Activated CD4-positive, alpha-beta T cell treated with anti-CD3 and anti-CD28 coated beads for 4 hours (primary cell): Measurements from ENCODE around the gene LEO1.
A peak's percentile ranks its signal among the peaks of the same experiment; 100 is the strongest.

Source experiments
- DNase-seq, 2 donors: peaks; one replicate each; pipeline ENCODE4 v3.0.0-alpha.2; 2020

LEO1 gene

GRCh38 chr15:51971375-51972133 is at the start of gene LEO1:
Gene LEO1, minus strand, starts transcription at chr15:51971778. Its CDS starts 33 bp downstream, at chr15:51971745.
- peak; percentile 88 to 89 for DNase-seq

DNA sequence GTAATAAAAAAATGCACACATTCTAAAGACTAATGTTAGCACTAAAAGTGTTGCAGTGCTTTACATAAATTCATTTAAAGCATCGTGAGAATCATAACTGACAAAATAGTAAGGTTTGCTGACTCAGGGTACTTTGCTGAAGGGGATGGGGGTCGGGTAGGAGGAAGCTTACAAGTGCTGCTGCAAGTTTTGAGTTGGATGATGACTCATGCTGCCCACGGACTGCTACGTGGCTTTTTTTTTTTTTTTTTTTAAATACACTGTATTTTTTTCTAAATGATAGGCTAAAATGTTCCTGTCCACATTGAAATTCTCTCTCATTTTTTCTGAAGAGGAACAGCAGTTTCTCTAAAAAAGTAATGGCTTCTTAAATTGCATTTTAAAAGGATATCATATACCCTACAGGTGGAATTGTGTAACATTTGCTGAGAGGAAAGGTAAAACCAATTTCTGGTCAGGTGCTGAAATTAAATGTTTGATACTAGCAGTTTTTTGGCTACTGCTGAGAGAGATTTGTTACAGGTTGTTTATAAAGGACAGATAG is 49.6 kb upstream of the LEO1 start:
- DNase-seq, result peak; percentile 72 to 82

- no peak for DNase-seq
Measured at GRCh38 chr15:52020221-52021085, 48.9 kb upstream of the LEO1 start.

DNA sequence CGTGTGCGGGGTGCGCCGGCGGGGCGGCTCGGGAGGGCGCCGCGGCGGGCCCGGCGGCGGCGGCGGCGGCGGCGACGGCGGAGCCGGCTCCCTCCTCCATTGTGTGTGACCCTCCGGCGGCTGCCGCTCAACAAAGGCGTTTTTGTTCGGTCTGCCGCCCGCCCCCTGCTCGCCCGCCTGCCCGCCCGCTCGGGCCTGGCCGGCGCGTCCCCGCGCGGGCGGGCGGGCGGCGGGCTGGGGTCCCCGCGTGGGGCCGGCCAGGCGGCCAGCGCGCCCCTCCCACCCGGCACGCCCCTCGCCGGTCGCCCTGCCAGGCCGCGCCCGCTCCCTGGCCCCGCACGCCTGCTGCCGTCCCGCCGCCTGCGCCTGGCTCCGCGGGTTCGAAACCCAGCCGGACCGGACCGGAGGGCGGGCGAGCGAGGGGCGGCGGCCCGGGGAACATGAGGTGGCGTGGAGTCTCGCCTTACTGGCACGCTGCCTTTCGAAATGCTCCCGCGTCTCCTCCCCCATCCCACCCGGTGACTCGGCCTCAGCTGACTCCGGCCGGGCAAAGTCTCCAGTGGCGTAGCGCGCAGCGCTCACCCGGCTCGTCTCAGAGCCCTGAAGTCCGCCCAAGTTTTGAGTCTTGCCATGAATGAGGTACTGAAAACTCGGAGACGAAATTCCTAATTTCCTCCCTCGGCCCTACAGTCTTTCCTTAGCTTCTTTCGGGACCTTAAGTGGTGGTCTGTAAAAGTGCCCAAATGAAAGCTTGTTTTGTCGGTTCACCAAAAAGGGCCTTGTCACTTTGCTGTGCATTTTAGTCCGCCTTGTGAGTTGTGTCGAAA is 48.0 kb upstream of the LEO1 start:
- DNase-seq, result peak; percentile 51 to 61

DNA sequence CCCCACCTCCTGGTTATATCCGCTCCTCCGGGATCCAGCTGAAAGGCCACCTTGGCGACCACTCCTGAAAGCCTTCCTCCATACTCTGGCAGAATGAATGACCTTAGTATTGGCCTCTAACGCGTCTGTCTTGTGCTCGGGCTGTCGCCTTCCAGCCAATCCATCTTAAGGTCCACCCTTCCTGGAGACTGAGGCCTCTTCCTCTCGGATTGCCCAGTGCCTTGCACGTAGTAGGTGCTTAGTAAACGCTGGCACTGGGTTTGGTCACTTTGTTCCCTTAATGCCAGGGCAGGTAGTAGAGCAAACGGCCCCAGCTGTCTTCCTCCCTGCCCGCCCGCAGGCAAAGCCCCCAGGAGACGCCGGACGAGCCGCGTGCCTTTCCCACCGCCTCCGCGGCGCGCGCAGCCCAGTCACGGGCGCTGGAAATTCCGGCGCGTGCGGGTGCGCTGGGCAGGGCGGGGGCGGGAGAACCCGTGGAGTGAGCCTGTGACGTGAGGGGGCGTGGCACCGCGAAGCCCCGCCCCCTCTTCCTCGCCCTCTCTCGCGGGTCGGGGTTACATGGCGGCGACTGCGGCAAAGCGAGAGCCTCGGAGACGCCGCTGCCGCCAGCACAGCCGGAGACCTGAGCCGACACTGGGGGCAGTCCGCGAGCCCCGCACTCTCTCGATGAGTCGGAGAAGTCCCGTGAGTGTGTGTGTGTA is 47.3 kb upstream of the LEO1 start, which contains the start of gene MAPK6:
TSS of gene MAPK6 (plus strand) at position 527 of the 701 bp plus-strand sequence. CDS start 27,242 bp downstream, outside the sequence.
- DNase-seq, result peak; percentile 94

DNA sequence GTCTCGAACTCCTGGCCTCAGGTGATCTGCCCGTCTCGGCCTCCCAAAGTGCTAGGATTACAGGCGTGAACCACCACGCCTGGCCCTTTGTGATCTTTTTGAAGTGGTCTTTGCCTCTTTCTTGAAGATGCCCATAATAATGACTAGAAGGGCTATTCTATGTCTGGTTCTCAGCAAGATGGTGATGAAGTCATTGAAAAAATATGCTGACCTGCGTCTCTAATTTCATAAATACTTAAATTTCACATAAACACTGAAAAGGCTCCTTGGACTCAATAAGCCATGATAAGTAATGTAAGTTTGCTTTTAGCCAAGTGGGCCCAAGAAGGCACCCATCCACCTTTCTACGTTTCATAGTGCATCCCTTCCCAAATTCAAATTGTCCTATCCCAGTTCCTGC is 46.7 kb upstream of the LEO1 start:
- DNase-seq, result no peak

- no peak for DNase-seq
Measured at GRCh38 chr15:52016316-52016715, 44.7 kb upstream of the LEO1 start.

DNA sequence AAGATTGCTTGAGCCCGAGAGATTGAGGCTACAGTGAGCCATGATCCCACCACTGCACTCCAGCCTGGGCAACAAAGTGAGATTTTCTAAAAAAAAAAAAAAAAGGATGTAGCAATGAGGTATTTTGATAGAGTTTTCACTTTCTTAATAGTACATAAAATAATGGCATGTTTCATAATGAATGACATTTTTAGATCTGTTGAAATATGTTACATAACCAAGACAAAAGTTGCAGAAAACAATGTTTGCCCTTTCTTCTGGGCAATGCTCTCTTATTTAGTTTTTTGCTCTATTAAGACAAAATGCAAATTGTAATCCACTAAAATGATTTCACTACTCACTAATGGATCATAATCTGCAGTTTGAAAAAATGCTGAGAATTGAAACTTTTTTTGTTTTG is 43.0 kb upstream of the LEO1 start:
- no peak for DNase-seq

- DNase-seq, result no peak
Measured at GRCh38 chr15:52013151-52013791, 41.7 kb upstream of the LEO1 start.

DNA sequence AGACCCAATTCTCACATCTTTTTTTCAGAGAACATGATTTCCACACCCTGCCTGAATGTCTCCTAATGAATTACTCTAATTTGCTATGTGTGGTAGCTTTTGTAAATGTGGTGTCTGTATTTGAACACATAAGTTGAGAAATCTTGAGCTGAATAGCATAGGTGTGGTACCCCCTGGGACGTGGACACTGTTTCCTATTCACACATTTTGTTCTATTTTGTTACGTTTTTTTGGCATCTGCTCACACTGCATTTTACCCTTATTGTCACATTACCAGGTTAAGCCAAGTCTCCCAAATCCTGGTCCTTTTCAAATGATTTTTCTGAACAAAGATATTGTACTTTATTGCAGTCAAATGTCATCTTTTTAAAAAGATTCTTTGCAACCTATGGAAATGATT is 40.6 kb upstream of the LEO1 start:
- no peak for DNase-seq

DNA sequence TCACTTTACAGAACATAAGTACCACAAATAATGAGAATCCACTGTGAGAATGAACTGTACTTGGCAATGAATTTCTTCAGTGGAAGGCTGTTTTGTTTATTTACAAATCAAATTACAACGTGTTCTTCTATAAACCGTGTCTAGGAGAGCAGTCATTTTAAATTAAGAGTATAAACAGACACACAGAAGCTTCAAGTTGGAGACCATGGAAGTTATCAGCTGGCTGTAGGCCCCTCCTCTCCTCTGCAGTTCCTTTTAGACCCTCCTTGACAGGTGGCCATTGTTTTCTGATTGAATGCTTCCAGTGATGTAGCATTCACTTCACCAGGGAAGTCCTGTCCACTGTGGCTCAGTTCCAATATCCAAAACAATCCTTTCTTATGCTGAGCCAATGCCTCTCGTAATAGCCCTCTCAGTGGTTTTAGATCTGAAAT is 40.1 kb upstream of the LEO1 start:
- DNase-seq, result no peak

DNA sequence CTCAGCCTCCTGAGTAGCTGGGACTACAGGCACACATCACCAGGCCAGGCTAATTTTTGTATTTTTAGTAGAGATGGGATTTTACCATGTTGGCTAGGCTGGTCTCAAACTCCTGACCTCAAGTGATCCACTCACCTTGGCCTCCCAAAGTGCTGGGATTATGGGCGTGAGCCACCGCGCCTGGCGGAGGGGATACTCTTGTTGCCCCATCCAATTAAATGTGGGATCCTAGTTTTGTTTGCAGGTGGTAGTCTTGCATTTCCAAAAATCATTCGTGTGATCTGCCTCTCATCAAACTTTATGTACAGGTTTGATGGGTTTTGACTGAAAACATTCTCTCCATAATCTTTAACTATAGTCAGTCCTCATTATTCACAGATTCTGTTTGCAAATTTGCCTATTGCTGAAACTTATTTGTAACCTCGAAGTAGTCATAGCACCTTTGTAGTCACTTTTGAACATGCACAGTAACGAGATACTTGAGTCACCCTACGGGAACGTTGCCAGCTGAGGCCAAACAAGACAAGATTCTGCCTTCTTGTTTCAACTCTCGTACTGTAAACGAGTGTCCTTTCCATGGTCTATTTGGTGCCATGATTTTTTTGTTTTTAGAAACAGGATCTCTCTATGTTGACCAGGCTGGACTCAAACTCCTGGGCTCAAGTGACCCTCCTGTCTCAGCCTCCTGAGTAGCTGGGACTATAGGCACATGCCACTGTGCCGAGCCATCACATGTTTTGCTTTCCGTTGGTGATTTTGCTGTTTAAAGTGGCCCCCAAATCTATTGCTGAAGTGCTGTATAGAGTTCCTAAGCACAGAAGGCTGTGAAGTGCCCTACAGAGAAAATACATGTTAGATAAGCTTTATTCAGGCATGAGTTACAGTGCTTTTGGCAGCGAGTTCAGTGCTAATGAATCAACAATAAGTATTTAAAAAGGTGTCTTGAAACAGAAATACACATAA is 39.3 kb upstream of the LEO1 start:
- DNase-seq, result no peak

- no peak for DNase-seq
Measured at GRCh38 chr15:52008698-52009434, 37.3 kb upstream of the LEO1 start.

GRCh38 chr15:52008359-52008697 is 36.8 kb upstream of the LEO1 start:
- no peak for DNase-seq

- DNase-seq, result no peak
Measured at GRCh38 chr15:52006702-52007340, 35.2 kb upstream of the LEO1 start.

DNA sequence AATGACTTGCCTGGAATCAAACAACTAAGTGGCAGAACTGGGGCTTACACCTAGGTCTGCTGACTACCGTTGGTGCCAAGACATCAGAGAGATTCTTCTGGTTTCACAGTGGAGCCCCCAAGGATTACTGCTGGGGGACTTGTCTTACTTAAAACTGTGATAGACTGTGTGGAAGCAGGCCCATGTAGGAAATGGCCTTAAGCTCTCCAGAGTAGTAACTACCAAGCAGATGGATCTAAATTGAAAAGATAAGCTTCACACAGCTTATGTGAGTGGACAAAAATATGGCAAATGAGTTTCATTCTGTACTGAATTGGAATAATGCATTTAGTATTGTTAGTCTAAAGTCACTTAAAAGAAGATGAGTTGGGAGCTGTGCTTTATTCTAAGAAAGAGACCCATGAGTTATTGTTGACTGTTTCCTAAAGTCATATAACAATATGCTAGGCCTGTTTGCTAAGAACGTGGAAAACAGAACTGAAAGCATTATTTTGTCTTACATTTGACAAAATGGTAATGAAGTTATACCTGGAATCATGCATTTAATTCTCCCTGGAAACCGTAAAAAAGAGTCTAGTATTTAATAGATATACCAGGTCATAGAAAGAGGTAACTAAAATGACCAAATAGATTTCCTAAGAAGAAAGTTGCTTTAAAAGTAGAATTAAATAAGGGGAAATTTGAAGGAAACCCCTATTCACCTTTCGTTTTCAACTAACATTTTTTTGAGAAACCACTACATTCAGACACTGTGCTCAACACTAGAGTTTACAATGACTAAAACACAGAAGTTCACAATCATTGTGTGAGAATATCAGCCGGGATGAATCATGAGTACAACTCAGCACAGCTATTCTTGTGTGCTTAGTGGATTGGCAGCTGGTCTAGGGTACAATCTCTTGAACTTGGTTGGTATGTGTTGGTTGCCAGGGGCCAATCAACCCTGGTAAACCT is 34.4 kb upstream of the LEO1 start:
- DNase-seq, result no peak

DNA sequence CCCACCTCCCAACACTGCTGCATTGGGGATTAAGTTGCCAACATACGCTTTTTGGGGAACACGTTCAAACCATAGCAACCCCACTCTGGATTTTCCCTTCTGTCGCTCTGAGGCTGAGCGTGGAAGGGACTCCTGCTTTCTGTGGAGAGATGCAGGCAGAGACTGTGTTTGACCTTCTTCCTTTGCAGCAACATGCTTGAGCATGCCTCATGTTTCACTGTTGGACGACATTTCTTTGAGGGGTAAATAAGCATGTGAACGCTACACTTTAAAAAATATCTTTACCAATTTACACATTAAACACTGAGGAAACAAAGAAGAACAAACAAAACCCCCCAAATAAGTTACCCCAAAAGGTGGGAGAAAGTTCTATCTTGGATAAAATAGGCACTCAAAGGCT is 33.2 kb upstream of the LEO1 start:
- DNase-seq, result no peak

DNA sequence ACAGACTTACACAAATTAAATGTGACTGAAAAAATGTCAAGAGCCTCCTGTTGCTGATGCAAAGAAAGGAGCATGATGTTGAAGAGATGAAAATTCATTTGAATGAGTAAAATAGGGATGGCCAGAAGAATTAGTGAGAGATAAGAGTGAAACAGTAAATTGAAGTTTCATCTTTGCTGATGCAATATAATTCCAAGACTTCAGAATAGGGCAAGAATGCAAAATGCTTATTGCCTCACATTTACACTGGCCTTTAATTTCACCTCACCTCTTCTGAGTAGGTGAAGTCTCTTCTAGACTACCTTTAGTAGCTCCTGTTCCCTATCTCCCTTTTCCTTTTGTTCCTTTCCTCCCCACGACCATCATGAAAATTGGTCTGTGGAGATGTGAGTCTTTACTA is 32.1 kb upstream of the LEO1 start:
- DNase-seq, result no peak
